Adrenal gland (tissue), 5 donors: ENCODE measurements around the gene KCNAB1.

Experiments
- POLR2A ChIP-seq, 2 donors: fragments of 450-650 bp; IDR thresholded peaks; one replicate each; pipeline ENCODE4 v1.6.1; 2017; ENCODE audit warnings: antibody characterized with exemption in 2 of 2, mild to moderate bottlenecking in 2 of 2, moderate library complexity in 1 of 2
- TF ChIP-seq, protein P1 (sequence below), 6 experiments: fragments of 450-650 bp in 4 of 6; fragments of 200-600 bp in 2 of 6; sonication (generic) in 1 of 6; IDR thresholded peaks; 1 replicate in 5 of 6; 2 replicates in 1 of 6; pipeline versions ENCODE4 v1.5.1 to v1.8.0; 2016 to 2021; ENCODE audit warnings: antibody characterized with exemption in 6 of 6, mild to moderate bottlenecking in 2 of 6, moderate library complexity in 1 of 6
- donor health status: DM: no; HTN: no; CAD: no.

GRCh38 chr3:156353563-156353962, 233.2 kb downstream of the KCNAB1 start:
- TF ChIP-seq, protein P1, sequence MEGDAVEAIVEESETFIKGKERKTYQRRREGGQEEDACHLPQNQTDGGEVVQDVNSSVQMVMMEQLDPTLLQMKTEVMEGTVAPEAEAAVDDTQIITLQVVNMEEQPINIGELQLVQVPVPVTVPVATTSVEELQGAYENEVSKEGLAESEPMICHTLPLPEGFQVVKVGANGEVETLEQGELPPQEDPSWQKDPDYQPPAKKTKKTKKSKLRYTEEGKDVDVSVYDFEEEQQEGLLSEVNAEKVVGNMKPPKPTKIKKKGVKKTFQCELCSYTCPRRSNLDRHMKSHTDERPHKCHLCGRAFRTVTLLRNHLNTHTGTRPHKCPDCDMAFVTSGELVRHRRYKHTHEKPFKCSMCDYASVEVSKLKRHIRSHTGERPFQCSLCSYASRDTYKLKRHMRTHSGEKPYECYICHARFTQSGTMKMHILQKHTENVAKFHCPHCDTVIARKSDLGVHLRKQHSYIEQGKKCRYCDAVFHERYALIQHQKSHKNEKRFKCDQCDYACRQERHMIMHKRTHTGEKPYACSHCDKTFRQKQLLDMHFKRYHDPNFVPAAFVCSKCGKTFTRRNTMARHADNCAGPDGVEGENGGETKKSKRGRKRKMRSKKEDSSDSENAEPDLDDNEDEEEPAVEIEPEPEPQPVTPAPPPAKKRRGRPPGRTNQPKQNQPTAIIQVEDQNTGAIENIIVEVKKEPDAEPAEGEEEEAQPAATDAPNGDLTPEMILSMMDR (IDR thresholded peaks at IDR 0.05), result no peak
- no peak for TF ChIP-seq POLR2A (IDR thresholded peaks at IDR 0.05)
